ENCODE measurements around the gene PTGS1. TPM values are rescaled to one million over a fixed set of nuclear protein-coding genes. Genes with fewer than 3 reads are reported as not detected.

PTGS1 gene
- polyA plus RNA-seq, 1 experiment: 102 TPM

- CTCF ChIA-PET: interaction anchor here (0.8 kb wide), 2 partner anchors 9 to 13 kb away, joined by 3 read pairs; no protein-coding TSS in a partner anchor
- H3K4me3 ChIP-seq (ENCODE audit: low read depth, low read length): no peak overlapping the region
- no peak for TF ChIP-seq CTCF (IDR thresholded peaks at IDR 0.05; ENCODE audit: insufficient read depth, low read depth, low read length)
- H3K27me3 ChIP-seq (ENCODE audit: control insufficient read depth, insufficient read depth, low read length): no peaks in the 10 kb centered on the region
- DNase-seq (ENCODE audit: low read depth): no peak
- POLR2A ChIA-PET: no interaction called here
- H3K36me3 ChIP-seq (ENCODE audit: control insufficient read depth, insufficient read depth, low read length): no peaks in the 10 kb centered on the region
Measured at GRCh38 chr9:122418016-122418415, 47.2 kb downstream of the PTGS1 start.

- ChIA-PET CTCF (no interaction called here), POLR2A (no interaction called here)
Measured at GRCh38 chr9:122420315-122420714, 49.5 kb downstream of the PTGS1 start.

GRCh38 chr9:122425087-122425486, 54.3 kb downstream of the PTGS1 start:
- POLR2A ChIA-PET: interaction anchor here (0.6 kb wide), 1 partner anchor 267 kb away, joined by 3 read pairs; no protein-coding TSS in a partner anchor
- H3K27me3 ChIP-seq (ENCODE audit: control insufficient read depth, insufficient read depth, low read length): no peaks in the 10 kb centered on the region
- H3K36me3 ChIP-seq (ENCODE audit: control insufficient read depth, insufficient read depth, low read length): no peaks in the 10 kb centered on the region
- DNase-seq (ENCODE audit: low read depth): no peak
- no peak overlapping the region for H3K4me3 ChIP-seq (ENCODE audit: low read depth, low read length)
- no peak for TF ChIP-seq CTCF (IDR thresholded peaks at IDR 0.05; ENCODE audit: insufficient read depth, low read depth, low read length)
- CTCF ChIA-PET: no interaction called here

More at GRCh38 chr9:122420315-122420714, 49.5 kb downstream of the PTGS1 start:
- Histone ChIP-seq H3K36me3 (ENCODE audit: control insufficient read depth, insufficient read depth, low read length) (no peaks in the 10 kb centered on the region), H3K27me3 (ENCODE audit: control insufficient read depth, insufficient read depth, low read length) (no peaks in the 10 kb centered on the region), H3K4me3 (ENCODE audit: low read depth, low read length) (no peak overlapping the region)
- no peak for TF ChIP-seq CTCF (IDR thresholded peaks at IDR 0.05; ENCODE audit: insufficient read depth, low read depth, low read length)
- DNase-seq (ENCODE audit: low read depth): no peak

- CTCF ChIA-PET: interaction anchor here (1.1 kb wide), 1 partner anchor 9 kb away, joined by 3 read pairs; no protein-coding TSS in a partner anchor
- no peaks in the 10 kb centered on the region for H3K36me3 ChIP-seq (ENCODE audit: control insufficient read depth, insufficient read depth, low read length)
- H3K4me3 ChIP-seq (ENCODE audit: low read depth, low read length): no peak overlapping the region
- DNase-seq (ENCODE audit: low read depth): no peak
- H3K27me3 ChIP-seq (ENCODE audit: control insufficient read depth, insufficient read depth, low read length): no peaks in the 10 kb centered on the region
- POLR2A ChIA-PET: no interaction called here
- no peak for TF ChIP-seq CTCF (IDR thresholded peaks at IDR 0.05; ENCODE audit: insufficient read depth, low read depth, low read length)
Measured at GRCh38 chr9:122426723-122427122, 55.9 kb downstream of the PTGS1 start.

- POLR2A ChIA-PET: no interaction called here
- TF ChIP-seq CTCF (IDR thresholded peaks at IDR 0.05; ENCODE audit: insufficient read depth, low read depth, low read length): no peak
- H3K36me3 ChIP-seq (ENCODE audit: control insufficient read depth, insufficient read depth, low read length): no peaks in the 10 kb centered on the region
- H3K27me3 ChIP-seq (ENCODE audit: control insufficient read depth, insufficient read depth, low read length): no peaks in the 10 kb centered on the region
- DNase-seq (ENCODE audit: low read depth): no peak
- CTCF ChIA-PET: interaction anchor here (0.5 to 1.9 kb wide), 3 partner anchors 50 to 500 kb away, joined by 3 to 4 read pairs (median 3); no protein-coding TSS in a partner anchor
- no peak overlapping the region for H3K4me3 ChIP-seq (ENCODE audit: low read depth, low read length)
Measured at GRCh38 chr9:122442568-122442967, 71.7 kb downstream of the PTGS1 start.
